H4 (cell line): ENCODE measurements around the gene SPECC1L. TPM values are rescaled to one million over a fixed set of nuclear protein-coding genes. Genes with fewer than 3 reads are reported as not detected.

Experiments used
- DNase-seq: peaks from one replicate; pipeline ENCODE4 v3.0.0-alpha.2; 2015; ENCODE audit warnings: low spot score
- total RNA-seq: library from RNA; depleted of rRNA; stranded (reverse); fragments of >200 nt; shearing (Covaris generic); gene quantifications from 2 replicates; pipeline ENCODE4 v1.2.3, GENCODE V29; 2014

SPECC1L gene
- total RNA-seq, 1 experiment from 2014 or later: 10.8 TPM

DNA sequence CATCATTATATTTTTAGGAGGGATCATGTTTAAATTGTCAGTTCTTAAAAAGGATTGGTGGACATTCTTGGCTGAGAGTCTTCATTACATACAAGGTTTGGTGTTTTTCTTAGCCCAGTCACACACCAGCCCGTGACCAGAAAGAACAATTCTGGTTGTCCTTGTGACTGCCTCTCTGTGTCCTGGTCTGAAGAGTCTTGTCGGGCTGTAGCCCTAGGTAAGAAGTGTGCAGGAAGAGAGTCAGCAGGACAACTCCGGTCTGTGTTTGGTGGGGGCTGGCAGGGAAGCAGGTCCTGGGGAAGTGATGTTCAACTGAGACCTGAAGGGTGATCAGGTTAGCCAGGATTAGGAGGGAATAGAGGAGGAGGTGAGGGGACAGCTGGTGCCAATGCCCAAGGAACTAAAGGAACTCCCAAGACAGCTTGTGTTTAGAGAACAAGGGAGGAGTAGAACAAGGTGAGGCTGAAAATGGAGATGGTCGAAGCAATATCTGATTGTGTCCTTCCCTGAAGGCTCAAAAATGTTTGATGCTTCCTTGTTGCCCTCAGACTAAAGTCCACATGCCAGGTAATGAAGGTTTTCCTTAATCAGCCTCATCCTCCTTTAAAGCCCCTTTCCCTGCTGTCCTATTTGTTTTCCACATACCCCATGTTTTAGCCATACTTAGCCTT lies 91.5 kb downstream of the SPECC1L start:
- no peak for DNase-seq

DNA sequence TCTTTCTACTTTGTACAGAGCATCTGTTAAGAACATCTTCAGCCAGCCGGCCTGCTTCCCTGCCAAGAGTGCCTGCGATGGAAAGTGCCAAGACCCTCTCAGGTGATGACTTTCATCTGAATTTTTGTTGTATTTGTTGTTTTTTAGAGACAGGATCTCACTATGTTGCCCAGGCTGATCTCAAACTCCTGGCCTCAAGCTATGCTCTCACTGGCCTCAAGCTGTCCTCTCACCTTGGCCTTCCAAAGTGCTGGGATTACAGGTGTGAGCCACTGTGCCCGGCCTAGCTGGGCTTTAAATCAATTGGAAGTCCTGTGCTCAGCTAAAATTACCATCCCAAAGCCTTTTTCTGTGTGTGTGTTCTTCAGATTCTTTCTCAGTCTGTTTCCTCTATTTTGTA lies 92.6 kb downstream of the SPECC1L start:
- no peak for DNase-seq

DNA sequence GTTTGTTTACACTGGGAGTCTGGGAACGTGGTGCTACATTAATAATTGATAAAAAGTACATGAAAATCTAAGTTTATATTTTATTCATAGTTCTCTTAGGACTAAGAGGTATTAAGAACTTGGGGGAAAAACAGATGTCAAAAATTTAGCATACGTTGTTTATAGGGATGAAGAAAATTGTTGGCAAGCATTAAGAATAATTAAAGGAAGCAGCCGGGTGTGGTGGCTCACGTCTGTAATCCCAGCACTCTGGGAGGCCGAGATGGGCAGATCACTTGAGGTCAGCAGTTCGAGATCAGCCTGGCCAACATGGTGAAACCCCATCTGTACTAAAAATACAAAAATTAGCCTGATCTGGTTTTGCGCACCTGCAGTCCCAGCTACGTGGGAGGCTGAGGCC lies 96.1 kb downstream of the SPECC1L start:
- no peak for DNase-seq

DNA sequence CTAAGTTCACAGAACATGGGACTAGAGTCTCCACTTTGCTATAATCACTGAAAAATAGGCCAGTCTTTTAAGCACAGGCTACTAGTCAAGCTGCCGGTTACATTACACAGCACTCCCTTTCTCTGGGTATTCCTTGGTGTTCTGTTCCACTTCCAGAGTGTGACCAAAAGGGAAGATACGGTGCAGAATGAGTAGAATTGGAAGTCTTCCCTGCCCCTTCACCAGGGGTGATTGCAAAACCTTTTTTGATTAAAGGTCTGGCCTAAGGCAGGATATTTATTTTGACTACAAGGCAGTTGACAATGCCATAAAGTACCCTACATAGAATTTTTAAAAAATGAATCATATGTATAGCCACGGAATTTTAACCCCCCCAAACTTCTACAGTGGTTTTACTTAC lies 97.2 kb downstream of the SPECC1L start:
- no peak for DNase-seq

DNA sequence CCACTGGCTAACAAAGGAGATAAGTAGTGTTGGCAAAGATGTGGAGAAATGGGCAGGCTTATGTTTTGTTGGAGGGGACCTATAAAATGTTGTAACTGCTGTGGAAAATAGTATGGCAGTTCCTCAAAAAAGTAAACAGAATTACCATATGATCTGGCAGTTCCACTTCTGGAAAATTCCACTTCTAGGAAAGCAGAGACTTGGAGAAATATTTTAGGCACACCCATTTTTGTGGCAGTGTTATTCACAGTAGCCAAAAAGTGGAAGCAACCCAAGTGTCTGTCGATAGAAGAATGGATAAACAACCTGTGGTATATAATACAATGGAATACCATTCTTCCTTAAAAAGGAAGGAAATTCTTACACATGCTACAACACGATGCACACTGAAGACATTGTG lies 99.8 kb downstream of the SPECC1L start:
- no peak for DNase-seq

DNA sequence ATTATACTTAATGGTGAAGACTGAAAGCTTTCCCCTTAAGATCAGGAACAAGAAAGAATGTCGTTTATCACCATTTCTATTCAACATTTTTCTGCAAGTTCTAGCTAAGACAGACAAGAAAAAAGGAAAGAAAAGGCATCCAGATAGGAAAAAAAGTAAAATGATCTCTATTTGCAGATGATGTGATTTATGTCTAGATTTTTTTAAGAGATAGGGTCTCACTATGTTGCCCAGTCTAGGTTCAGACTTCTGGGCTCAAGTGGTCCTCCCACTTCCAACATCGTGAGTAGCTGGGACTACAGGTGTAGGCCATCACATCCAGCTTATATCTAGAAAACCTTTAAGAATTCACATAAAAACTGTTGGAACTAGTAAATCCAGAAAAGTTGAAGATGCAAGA lies 105.4 kb downstream of the SPECC1L start:
- DNase-seq: no peak

DNA sequence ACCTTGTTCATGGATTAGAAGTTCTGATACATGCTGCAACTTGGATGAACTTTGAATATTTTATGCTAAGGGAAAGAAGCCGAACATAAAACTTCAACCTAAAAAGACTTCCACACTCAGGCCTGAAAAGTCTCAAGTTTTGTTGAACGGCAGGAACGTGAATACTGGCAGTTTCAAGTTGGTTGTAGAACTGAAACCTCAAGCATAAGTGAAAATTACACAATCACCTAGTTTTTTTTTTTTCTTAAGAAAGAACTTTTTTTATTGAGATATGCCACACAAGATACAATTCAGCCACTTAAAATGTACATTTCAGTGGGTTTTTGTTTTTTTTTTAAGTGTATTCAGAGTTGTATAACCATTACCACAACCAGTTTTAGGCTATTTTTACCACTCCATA lies 106.0 kb downstream of the SPECC1L start:
- no peak for DNase-seq

DNA sequence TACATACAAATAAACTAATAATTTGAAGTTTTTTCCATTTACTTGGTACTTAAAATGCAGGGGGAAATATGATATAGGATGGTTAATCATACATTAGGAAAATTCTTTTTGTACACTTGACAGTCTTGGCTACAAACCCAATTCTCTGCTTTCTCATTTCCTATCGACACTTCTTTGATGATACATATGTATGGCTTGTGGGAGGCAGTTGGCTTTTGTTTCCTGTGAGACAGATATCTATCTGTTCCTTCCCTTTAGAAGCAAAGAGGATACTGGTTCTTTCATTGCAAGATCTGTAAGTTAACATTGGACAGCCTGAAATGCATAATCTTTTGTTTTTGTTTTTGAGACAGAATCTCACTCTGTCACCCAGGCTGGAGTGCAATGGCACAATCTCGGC lies 108.9 kb downstream of the SPECC1L start:
- DNase-seq: no peak

DNA sequence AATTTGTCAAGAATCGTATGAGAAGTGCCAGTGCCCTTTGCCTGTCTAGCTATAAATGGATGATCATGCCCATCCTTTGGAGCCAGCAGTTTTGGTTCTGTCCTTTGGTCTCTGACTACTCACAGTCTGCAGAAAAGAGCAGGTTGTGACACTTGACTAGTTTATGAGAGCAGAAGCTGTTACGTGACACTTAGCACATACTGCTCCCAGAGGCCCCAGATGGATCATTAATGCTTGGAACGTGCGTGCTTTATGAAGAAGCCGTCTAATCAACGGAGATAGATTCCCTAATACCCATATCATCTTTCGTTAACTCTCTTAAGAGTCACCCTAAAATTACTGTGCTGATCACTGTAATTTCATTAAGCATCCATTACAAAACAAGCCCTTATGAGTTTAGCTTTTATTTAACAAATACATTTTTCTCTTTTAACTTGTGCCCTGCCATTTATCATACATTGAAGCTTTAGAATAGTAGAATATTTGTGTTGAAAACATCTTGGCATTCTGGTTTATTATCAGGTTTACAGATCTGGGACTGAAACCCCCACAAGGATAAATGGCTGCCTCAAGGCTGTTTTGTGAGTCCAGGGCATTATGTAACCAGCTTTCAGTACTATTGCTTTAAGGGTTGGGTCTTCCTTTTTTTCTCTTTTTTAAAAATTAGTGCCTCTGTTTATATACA lies 109.7 kb downstream of the SPECC1L start:
- no peak for DNase-seq

DNA sequence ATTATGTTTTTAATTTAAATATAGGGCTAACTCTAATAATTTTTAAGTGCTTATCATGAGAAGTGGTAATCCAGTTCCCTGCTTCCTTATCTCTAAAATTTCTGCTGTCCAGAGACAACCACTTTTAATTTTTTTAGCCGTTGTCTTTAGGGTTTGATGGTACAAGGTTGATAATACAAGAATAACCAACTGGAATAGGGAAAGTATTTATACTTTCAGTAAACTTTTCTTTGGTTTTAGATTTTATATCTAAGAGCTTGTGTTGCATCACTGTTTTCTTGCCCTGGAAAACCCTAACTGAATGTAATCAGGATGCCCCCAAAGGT lies 110.2 kb downstream of the SPECC1L start:
- DNase-seq: no peak

DNA sequence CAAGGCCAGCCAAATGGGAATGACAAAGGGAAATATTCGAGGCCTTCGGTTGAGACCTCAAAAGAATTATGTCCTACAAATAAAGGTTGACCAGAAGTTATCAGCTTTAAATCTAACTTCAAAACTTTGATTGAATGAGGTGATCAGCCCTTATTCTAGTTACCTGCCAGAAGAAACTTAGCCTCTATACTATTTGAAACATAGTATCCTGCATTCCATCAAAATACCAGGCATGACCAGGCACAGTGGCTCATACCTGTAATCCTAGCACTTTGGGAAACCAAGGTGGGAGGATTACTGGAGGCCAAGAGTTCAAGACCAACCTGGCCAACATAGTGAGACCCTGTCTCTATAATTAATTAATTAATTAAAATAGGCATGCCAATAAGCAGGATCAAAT lies 112.4 kb downstream of the SPECC1L start:
- DNase-seq: no peak

DNA sequence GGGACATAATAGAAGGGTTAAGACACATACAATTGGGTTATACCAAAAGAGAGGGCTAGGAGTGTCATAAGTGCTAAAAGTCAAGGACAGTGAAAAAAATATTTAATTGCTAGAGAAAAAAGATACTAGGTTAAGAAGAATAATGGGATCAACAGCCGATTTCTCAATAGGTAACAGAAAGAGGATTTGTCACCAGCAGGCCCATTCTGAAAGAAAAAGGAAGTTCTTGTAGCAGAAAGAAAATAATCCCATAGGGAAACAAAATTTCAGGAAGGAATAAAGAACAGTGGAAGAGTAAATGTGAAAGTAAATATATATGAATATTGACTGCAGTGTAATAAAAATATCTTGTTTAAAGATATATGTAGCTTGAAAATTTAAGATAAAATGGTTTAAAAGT lies 113.5 kb downstream of the SPECC1L start:
- no peak for DNase-seq

DNA sequence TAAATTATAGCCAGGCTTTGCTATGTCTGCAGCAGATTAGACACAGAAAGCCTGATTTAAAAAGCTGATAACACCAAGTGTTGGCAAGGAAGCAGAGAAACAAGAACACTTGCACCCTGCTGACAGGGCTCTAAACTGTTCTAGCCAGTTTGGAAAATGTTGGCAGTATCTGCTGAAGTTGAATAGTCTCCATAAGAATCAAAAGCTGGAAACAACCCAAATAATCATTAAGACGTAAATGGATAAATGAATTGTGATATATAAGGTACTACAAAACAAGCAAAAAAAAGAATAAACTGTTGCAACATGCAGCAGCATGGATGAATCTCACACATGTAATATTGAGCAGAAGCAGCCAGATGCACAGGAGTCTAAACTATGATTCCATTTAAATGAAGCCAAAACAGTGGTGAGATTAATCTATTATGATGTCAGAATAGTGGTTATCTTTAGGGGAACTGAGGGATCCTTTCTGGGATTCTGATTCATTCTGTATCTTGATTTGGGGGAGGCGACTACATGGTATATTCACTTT lies 116.4 kb downstream of the SPECC1L start:
- no peak for DNase-seq

DNA sequence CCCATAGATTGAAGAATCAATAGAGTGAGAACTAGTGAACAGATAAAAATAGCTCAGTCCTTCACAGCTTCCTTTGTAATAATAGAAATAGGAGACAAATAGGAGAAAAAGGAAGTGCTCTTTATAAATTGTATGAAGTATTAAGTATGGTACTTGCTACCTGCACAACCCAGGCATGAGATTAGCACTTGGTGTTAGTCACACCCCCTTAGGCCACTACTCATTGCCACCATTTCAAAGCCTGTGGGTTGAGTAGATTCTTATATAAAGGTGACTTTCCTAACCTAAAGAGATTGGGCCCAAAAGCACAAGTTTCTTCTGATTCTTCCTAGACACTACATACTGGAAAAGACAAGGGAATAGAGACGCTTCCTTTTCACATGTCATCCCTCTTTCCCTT lies 119.0 kb downstream of the SPECC1L start:
- DNase-seq: no peak

DNA sequence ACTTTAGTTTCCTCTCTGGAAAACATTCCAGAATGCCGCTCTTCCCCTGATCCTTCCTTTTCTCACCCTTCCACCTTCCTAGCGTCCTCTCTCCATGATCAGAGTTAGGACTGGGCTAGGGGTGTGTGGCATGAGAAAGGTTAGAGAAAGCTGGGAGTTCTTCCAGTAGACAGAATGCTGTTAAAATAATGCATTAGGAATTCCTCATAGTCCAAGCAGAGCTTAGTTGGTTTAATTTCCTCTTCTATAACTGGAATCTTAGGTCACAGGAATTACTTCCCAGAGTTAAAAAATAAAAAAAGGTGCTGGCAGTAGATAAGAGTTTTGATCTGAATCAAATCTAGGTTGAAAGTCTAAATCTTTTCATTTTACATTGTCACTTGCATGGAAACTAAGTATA lies 119.5 kb downstream of the SPECC1L start:
- no peak for DNase-seq

DNA sequence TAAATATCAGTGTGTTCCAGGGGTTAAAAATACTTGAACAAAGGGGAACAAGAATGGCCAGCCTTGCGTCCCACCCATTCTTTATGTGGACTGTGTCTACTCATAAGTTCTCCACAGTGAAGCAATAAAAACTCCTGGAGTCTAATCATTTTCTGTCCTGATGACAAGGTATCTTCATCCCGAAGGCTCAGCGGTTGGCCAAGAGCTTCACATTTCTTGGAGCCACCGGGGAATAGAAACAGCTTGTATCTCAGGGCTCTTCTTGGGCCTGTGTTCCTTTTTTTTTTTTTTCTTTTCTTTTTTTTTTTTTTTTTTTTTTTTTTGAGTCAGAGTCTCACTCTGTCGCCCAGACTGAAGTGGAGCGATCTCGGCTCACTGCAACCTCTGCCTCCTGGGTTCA lies 119.9 kb downstream of the SPECC1L start:
- DNase-seq: no peak

DNA sequence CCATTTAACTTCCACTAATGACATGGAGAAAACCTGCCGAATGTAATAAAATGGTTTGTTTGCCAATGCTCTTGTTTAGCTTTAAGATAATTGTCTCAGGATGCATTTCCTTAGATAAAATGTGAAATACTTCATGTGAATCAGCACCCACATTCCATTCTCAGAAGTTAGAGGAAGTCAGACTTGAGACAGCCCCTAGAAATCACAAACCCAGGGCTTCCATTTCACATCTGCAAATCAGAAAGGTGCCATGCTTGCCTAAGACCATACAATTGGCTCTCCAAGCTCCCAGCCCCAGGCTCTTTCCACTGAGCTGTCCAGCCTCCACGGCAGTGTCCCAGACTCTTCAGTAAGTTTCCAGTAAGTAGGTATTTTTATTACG lies 121.2 kb downstream of the SPECC1L start:
- no peak for DNase-seq

DNA sequence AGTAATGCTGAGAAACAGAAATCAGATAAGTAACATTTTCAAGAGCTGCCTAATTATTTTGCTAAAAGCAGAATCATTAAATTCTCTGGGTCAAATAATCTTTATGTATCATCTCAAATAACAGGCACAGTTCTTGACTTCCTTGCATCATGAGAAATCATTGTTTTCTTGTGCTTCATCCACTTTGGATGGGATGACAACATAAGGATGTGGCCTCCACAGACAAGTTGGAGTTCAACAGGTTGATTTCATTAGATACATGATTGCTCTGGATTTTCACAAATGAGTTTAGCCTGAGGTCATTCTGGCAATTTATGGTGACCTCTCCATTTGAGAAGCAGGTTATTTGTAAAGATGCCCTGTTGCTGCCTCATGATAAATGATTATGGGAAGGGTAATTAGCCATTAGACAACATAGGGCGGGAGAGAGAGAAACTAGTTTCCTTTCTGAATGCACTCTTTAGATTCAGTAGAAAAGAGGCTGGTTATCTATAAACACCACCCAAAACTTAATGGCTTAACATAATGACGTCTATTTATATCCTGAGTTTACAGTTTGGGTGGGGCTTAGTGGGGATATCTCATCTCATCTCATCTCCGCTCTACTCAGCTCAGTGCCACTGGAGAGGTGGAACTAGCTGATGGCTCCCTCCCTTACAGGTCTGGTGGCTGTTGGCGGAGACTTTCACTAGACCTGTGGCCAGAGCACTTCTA lies 121.7 kb downstream of the SPECC1L start:
- no peak for DNase-seq

DNA sequence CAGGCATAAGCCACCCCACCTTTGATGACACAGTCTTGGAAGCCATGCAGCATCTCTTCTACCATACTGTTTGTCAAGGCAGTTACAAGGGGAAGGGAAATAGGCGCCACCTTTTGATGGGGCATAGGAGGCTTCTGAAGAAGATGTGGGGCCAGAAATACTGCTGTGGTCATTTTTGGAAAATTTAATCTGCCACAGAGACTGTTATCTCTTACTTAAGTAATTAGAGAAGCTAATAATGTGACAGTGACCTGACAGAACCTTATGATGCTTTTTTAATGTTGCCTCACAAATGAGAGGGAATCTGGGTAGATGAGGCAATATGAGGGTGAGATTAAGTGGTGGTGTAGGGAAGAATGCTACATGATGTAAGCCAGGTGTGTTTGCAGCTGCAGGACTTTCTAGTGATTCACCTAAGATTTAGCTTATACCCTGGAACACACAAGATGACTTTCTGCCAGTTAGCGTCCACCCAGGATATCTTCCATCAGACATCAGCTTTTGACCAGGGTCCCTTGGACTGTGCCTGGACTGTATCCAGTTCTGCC lies 122.5 kb downstream of the SPECC1L start:
- DNase-seq: no peak

DNA sequence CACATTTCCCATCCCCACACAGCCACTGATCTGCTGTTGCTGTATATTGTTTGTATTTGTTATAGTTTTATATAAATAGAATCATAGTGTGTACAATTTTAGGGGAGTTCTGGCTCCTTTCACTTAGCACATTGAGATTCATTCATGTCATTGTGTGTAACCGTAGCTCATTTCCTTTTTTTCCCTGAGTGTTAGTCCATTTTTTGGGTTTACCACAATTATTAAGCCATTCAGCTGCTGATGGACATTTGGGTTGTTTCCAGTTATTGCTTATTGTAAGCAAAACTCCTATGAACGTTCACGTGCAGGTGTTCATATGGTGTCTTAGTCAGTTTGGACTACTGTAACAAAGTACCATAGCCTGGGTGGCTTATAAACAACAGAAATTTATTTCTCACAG lies 123.2 kb downstream of the SPECC1L start:
- DNase-seq: no peak

DNA sequence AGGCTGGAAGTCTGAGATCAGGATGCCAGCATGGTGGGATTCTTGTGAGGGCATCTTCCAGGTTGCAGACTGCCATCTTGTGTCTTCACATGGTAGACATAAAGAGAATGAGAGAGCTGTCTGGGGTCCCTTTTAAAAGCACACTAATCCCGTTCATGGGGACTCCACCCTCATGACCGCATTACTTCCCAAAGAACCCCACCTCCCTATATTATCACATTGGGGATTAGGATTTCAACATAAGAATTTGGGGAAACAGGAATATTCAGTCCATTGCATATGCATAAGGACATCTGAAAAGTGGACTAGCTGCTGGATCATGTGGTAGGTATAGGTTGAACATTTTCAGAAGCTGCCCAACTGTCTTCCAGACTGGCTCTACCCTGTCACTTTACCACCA lies 123.6 kb downstream of the SPECC1L start:
- DNase-seq: no peak

DNA sequence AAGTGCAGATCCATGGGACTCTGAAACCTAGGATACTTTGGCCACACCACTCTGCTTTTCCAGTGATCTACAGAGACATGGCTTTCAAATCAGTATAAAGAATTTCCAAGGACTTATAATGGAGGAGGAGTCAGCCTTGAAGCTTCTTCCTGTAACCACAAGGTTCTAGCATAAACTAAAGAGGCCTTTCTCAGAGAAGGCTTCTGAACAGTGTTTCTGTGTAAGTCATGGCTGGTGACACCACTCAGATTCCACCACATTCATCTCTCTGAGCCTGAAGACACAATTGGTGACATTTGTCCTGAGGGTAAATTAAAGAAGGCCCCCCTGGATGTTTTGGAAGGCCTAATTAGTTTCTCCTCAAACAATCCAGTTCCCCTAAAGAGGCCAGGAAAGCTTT lies 127.8 kb downstream of the SPECC1L start:
- DNase-seq: no peak
